ENCODE measurements around the gene MTHFD2.

MTHFD2 gene

DNA sequence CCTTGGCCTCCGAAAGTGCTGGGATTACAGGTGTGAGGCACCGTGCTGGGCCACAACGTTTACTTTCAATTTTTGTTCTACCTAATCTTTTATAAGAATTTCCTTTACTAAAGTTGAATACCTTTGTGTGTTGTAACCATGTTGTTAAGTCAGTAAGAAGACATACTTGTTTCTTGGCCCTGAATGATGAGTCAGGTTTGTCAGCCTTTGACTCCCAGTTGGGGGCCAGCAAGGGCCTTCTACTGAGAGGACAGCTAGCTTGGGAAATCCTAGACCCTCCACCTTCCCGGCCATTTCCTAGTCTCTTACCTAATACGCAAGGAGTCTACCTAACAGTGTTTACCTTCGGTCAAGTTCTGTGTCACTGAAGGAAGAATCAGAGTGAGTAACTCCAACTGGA lies 22.7 kb downstream of the MTHFD2 start:
- peaks cover 38% of the 10 kb centered on the region for H3K36me3 ChIP-seq (ENCODE audit: low read depth)
- H3K9me3 ChIP-seq (ENCODE audit: severe bottlenecking), result no peaks in the 10 kb centered on the region
- no peak for DNase-seq (ENCODE audit: low spot score)
- no peaks in the 10 kb centered on the region for H3K27me3 ChIP-seq (ENCODE audit: insufficient read depth, poor library complexity, severe bottlenecking)
- H3K4me3 ChIP-seq (ENCODE audit: severe bottlenecking), result no peak overlapping the region
- no peak overlapping the region for H3K27ac ChIP-seq (ENCODE audit: poor library complexity, severe bottlenecking)
- TF ChIP-seq CTCF (IDR thresholded peaks at IDR 0.05; ENCODE audit: poor library complexity, severe bottlenecking), result no peak
- no peak for ATAC-seq (ENCODE audit: low read depth)
- H3K4me1 ChIP-seq (ENCODE audit: insufficient read depth, poor library complexity, severe bottlenecking), result peaks cover 6% of the 10 kb centered on the region

GRCh38 chr2:74221604-74222299 lies 23.3 kb downstream of the MTHFD2 start:
- Histone ChIP-seq H3K27me3 (ENCODE audit: insufficient read depth, poor library complexity, severe bottlenecking) (no peaks in the 10 kb centered on the region), H3K27ac (ENCODE audit: poor library complexity, severe bottlenecking) (no peak overlapping the region), H3K36me3 (ENCODE audit: low read depth) (peaks cover 31% of the 10 kb centered on the region), H3K9me3 (ENCODE audit: severe bottlenecking) (no peaks in the 10 kb centered on the region), H3K4me3 (ENCODE audit: severe bottlenecking) (no peak overlapping the region), H3K4me1 (ENCODE audit: insufficient read depth, poor library complexity, severe bottlenecking) (peaks cover 12% of the 10 kb centered on the region)
- DNase-seq (ENCODE audit: low spot score) (no peak), ATAC-seq (ENCODE audit: low read depth) (peak; percentile 15; the same call in 2 of the 3 replicates)
- TF ChIP-seq CTCF (IDR thresholded peaks at IDR 0.05; ENCODE audit: poor library complexity, severe bottlenecking), result no peak

GRCh38 chr2:74222300-74222650 lies 23.9 kb downstream of the MTHFD2 start:
- TF ChIP-seq CTCF (IDR thresholded peaks at IDR 0.05; ENCODE audit: poor library complexity, severe bottlenecking), result no peak
- peaks cover 12% of the 10 kb centered on the region for H3K4me1 ChIP-seq (ENCODE audit: insufficient read depth, poor library complexity, severe bottlenecking)
- peaks cover 26% of the 10 kb centered on the region for H3K36me3 ChIP-seq (ENCODE audit: low read depth)
- no peaks in the 10 kb centered on the region for H3K9me3 ChIP-seq (ENCODE audit: severe bottlenecking)
- DNase-seq (ENCODE audit: low spot score), result no peak
- no peaks in the 10 kb centered on the region for H3K27me3 ChIP-seq (ENCODE audit: insufficient read depth, poor library complexity, severe bottlenecking)
- no peak overlapping the region for H3K4me3 ChIP-seq (ENCODE audit: severe bottlenecking)
- no peak overlapping the region for H3K27ac ChIP-seq (ENCODE audit: poor library complexity, severe bottlenecking)
- no peak for ATAC-seq (ENCODE audit: low read depth)

DNA sequence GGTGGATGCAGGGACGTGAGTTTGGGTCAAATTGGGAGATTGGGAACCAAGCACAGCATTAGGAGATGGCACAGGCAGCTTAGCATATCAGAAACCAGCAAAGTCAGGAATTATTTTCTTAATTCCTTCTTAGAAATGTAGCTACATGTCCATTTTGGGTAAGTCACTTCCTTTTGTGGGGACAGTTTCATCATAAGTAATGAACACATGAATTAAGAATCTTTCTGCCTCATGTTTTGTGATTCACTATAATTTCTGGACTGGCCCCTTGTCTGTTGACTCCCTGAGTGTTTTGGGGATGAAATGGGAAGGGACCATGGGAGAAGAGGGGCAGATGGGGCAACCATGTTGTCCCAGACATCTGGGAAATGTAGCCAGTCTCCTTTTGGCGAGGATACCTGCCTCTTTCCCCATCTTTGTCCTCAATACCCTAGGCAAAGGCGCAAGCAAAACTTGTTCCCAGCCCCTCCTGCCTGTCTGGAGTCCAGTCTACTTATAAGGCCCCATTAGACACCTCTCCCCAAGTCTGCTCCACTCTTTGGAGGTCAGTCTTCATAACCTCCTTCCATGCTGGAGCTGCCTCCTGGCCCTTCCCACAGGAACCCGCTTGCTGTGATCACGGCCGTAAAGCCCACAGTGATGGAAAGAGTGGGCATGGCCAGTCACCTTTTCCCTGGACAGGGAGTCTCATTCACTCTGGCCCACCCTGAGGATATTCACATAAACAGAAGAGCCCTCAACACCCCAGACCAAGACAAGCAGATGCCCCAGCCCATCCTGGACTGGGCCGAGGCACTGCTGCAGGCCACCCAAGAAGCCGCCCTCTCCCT lies 25.7 kb downstream of the MTHFD2 start:
- DNase-seq (ENCODE audit: low spot score) (no peak), ATAC-seq (ENCODE audit: low read depth) (no peak)
- TF ChIP-seq CTCF (IDR thresholded peaks at IDR 0.05; ENCODE audit: poor library complexity, severe bottlenecking), result no peak
- peaks cover 7% of the 10 kb centered on the region for H3K36me3 ChIP-seq (ENCODE audit: low read depth)
- H3K9me3 ChIP-seq (ENCODE audit: severe bottlenecking), result no peaks in the 10 kb centered on the region
- H3K27me3 ChIP-seq (ENCODE audit: insufficient read depth, poor library complexity, severe bottlenecking), result no peaks in the 10 kb centered on the region
- H3K27ac ChIP-seq (ENCODE audit: poor library complexity, severe bottlenecking), result no peak overlapping the region
- H3K4me1 ChIP-seq (ENCODE audit: insufficient read depth, poor library complexity, severe bottlenecking), result peaks cover 12% of the 10 kb centered on the region
- no peak overlapping the region for H3K4me3 ChIP-seq (ENCODE audit: severe bottlenecking)

Data from RWPE2 (cell line).